GM12872 (cell line): ENCODE results near the gene SPACA4.
A peak's percentile ranks its signal among the peaks of the same experiment; 100 is the strongest.

Source experiments
- TF ChIP-seq, protein P1 (sequence below): IDR thresholded peaks from 3 replicates; pipeline ENCODE4 v1.5.1; 2011; ENCODE audit warnings: low read depth, mild to moderate bottlenecking, low read length, moderate library complexity; ENCODE audit not compliant: insufficient read depth

SPACA4 gene

DNA sequence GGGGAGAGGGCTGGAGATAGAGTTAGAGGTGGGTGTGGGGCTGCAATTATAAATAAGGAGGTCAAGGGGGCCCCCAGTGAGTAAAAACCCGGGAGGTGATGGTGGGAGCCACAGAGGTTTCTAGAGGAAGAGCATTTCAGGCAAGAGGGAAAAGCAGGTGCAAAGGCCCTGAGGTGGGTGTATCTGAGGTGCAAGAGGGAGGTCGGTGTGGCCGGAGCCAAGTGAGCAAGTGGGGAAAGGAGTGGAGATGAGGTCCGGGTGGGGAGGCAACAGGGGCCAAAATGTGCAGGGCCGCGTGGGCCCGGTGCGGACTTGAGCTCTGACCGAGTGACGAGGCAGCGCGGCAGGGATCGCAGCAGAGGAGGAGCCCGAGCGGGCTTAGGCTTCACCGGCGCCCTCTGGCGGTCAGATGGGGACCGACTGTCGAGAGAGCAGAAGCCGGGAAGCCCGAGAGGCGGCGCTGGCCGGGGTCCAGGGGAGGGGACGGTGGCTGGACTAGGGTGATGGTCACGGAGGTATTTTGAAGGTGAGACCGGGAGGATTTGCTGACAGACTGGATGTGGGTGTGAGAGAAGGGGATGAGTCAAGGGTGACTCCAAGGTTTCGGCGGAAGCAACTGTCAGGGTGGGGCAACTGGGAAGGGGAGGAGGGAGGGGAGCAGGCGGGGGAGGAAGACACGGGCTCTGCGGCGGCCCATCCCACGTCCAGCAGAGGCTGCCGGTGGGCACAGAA, 17.7 kb upstream of the SPACA4 start:
- TF ChIP-seq, protein P1, sequence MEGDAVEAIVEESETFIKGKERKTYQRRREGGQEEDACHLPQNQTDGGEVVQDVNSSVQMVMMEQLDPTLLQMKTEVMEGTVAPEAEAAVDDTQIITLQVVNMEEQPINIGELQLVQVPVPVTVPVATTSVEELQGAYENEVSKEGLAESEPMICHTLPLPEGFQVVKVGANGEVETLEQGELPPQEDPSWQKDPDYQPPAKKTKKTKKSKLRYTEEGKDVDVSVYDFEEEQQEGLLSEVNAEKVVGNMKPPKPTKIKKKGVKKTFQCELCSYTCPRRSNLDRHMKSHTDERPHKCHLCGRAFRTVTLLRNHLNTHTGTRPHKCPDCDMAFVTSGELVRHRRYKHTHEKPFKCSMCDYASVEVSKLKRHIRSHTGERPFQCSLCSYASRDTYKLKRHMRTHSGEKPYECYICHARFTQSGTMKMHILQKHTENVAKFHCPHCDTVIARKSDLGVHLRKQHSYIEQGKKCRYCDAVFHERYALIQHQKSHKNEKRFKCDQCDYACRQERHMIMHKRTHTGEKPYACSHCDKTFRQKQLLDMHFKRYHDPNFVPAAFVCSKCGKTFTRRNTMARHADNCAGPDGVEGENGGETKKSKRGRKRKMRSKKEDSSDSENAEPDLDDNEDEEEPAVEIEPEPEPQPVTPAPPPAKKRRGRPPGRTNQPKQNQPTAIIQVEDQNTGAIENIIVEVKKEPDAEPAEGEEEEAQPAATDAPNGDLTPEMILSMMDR: peak; percentile 96

DNA sequence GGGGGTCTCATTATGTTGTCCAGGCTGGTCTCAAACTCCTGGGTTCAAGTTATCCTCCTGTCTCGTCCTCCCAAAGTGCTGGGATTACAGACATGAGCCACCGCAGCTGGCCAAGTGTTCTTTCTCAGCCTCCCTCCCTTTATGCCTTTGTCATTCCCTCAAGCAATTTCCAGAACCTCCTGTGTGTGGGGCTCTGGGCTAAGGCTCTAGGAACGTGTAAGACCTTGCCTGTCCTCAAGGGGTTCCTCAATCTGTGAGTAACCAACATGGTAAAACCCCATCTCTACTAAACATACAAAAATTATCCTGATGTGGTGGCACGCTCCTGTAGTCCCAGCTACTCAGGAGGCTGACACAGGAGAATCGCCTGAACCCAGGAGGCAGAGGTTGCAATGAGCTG, 15.5 kb upstream of the SPACA4 start:
- TF ChIP-seq, protein P1: no peak

DNA sequence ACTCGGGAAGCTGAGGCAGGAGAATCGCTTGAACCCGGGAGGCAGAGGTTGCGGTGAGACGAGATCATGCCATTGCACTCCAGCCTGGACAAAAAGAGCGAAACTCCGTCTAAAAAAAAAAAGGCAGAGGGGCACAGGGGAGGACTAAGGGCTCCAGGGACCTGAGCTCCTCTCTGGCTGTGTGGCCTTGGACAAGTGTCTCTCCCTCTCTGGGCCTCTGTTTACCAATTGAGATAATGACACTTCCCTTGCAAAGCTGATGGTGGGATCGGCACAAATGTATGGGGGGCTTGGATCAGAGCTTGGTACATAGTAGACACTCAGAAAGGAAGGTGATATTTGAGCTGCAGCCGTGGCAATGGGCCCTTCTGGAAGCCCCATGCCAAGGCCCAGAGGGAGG, 11.4 kb upstream of the SPACA4 start:
- TF ChIP-seq, protein P1: no peak

DNA sequence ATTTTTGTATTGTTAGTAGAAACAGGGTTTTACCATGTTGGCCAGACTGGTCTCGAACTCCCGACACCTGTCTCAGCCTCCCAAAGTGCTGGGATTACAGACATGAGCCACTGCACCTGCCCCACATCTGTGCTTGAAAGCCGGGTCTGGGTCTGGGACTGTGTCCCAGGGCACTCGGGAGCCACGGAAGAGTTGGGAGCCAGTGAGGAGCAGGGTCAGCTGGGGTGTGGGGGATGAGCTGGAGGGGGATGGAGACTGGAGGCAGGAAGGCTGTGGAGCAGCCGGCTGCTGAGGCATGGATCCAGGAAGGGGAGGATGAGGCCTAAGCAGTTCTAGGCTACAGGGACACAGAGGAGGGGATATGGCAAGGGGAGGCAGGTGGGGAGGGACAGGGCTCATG, 10.7 kb upstream of the SPACA4 start:
- TF ChIP-seq, protein P1: no peak

- TF ChIP-seq, protein P1: no peak
Measured at GRCh38 chr19:48596237-48596636, 10.3 kb upstream of the SPACA4 start.

DNA sequence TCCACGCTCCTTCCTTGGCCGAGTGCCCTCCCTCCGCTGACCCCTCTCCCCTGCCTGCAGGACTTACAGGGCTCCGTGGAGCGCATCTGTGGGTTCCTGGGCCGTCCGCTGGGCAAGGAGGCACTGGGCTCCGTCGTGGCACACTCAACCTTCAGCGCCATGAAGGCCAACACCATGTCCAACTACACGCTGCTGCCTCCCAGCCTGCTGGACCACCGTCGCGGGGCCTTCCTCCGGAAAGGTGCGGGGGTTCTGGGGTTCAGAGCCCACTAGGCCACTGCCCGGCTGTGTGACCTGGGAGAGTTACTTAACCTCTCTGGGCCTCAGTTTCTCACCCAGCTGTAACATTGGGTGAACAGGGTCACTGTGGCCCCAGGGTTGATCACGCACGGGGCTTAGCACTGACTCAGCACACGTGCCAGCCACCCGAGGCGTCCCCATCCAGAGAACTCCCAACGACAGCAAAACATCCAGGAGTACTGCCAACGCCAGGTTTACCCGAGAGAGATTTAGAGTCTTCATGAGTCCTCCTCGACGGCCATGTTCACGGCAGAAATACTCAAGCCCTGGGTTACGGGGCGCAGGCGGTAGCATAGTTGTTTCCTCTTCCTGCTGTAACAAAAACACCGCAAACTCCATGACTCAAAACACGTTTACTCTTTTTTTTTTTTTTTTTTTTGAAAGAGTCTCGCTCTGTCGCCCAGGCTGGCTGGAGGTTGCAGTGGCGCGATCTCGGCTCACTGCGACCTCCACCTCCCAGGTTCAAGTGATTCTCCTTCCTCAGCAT, 9.7 kb upstream of the SPACA4 start:
- TF ChIP-seq, protein P1: no peak

- TF ChIP-seq, protein P1: no peak
Measured at GRCh38 chr19:48598996-48599700, 7.4 kb upstream of the SPACA4 start.
